HG02884 (cell line): ENCODE data around the gene PPAN.

Experiments used
- ATAC-seq: cut with Tn5 transposase; IDR thresholded peaks from one replicate; pipeline ENCODE4 v1.9.1; 2021; ENCODE audit warnings: mild to moderate bottlenecking, moderate library complexity; ENCODE audit not compliant: unreplicated experiment

The PPAN gene

GRCh38 chr19:10106100-10106936 lies at the start of gene PPAN:
TSS of gene PPAN (plus strand) at chr19:10106362. CDS start at chr19:10106395, 33 bp downstream.
- peak; percentile 45 for ATAC-seq

GRCh38 chr19:10061717-10062310 lies 44.3 kb upstream of the PPAN start:
- no peak for ATAC-seq

- no peak for ATAC-seq
Observed at GRCh38 chr19:10068205-10068604, 38.0 kb upstream of the PPAN start.

- ATAC-seq: no peak
Observed at GRCh38 chr19:10069046-10069445, 37.1 kb upstream of the PPAN start.

- no peak for ATAC-seq
Observed at GRCh38 chr19:10070730-10071446, 35.3 kb upstream of the PPAN start.

- no peak for ATAC-seq
Observed at GRCh38 chr19:10074153-10074552, 32.0 kb upstream of the PPAN start.

GRCh38 chr19:10076535-10076934 lies 29.6 kb upstream of the PPAN start:
- no peak for ATAC-seq

GRCh38 chr19:10078329-10078728 lies 27.8 kb upstream of the PPAN start:
- no peak for ATAC-seq

GRCh38 chr19:10079031-10079453 lies 27.1 kb upstream of the PPAN start:
- no peak for ATAC-seq

- ATAC-seq: no peak
Observed at GRCh38 chr19:10083911-10084310, 22.3 kb upstream of the PPAN start.

GRCh38 chr19:10084803-10085202 lies 21.4 kb upstream of the PPAN start:
- ATAC-seq: no peak

- ATAC-seq: peak; percentile 56
Observed at GRCh38 chr19:10085641-10086590, 20.2 kb upstream of the PPAN start, which contains the start of gene SHFL. TSS of gene SHFL (plus strand) at chr19:10086317. CDS start at chr19:10086428, 111 bp downstream.

GRCh38 chr19:10086591-10087192 lies 19.5 kb upstream of the PPAN start:
- ATAC-seq: no peak

- ATAC-seq: no peak
Observed at GRCh38 chr19:10087296-10088061, 18.7 kb upstream of the PPAN start.

- ATAC-seq: no peak
Observed at GRCh38 chr19:10088949-10089554, 17.1 kb upstream of the PPAN start.

GRCh38 chr19:10089801-10090375 lies 16.3 kb upstream of the PPAN start:
- no peak for ATAC-seq

- ATAC-seq: no peak
Observed at GRCh38 chr19:10091370-10091687, 14.8 kb upstream of the PPAN start.

GRCh38 chr19:10091895-10092641 lies 14.1 kb upstream of the PPAN start:
- ATAC-seq: no peak
